ENCODE results near the gene RTN4.

- no peak for TF ChIP-seq EZH2 (IDR thresholded peaks at IDR 0.05; ENCODE audit: borderline replicate concordance)
- TF ChIP-seq CTCF (IDR thresholded peaks at IDR 0.05; ENCODE audit: poor library complexity): no peak
Measured at GRCh38 chr2:54967269-54967668, 83.0 kb downstream of the RTN4 start.
